HepG2 (cell line): Measurements from ENCODE around the gene ATF3. TPM values are rescaled to one million over a fixed set of nuclear protein-coding genes. Genes with fewer than 3 reads are reported as not detected.

ENCODE experiments used
- ATAC-seq: fragments of 200-7000 bp; cut with Tn5 transposase; 3 replicates; pipeline ENCODE4 v1.9.1; 2020; ENCODE audit warnings: mild to moderate bottlenecking, moderate library complexity
- BruUV-seq: library from RNA; stranded (reverse); fragments of 400-500 nt; replicated peaks from 2 replicates; lab custom pipeline; 2021; lab: Mats Ljungman, UMichigan
- CTCF ChIA-PET: fragments of 300-600 bp; formaldehyde crosslinking; extraction: SDS; loops from one replicate; lab custom pipeline; 2021; ENCODE audit warnings: low total read pairs, inconsistent platforms, low intra/inter-chr PET ratio; lab: Yijun Ruan, JAX
- POLR2A ChIA-PET: fragments of 350-600 bp; sonication (Branson Sonifier 250); formaldehyde crosslinking; loops from one replicate; lab custom pipeline; 2020; ENCODE audit warnings: antibody characterized with exemption, inconsistent platforms; lab: Yijun Ruan, JAX
- DNase-seq: peaks from one replicate; pipeline ENCODE4 v3.0.0-alpha.2; 2015; ENCODE audit warnings: low spot score
- FAIRE-seq: peaks from 3 replicates; lab custom pipeline; 2011; peaks lifted over from hg19 to GRCh38; lab: Jason Lieb, UNC
- H2AFZ ChIP-seq: one replicate; pipeline ENCODE4 v1.6.1; 2011; ENCODE audit warnings: low read length, inconsistent platforms
- H3K27ac ChIP-seq: fragments of 300-600 bp; 3 replicates; pipeline ENCODE4 v1.8.0; 2011; ENCODE audit warnings: mixed run types, mild to moderate bottlenecking, mixed read lengths, low read length, inconsistent platforms; ENCODE audit not compliant: insufficient read depth; ENCODE audit errors: extremely low read length
- H3K27me3 ChIP-seq, 2 experiments: fragments of 200-600 bp in 1 of 2; 2 replicates in 1 of 2; 3 replicates in 1 of 2; pipeline versions ENCODE4 v1.6.0 to v1.8.0; 2011; ENCODE audit warnings: low read length in 2 of 2, mild to moderate bottlenecking in 2 of 2, moderate library complexity in 2 of 2, inconsistent platforms in 1 of 2; ENCODE audit not compliant: insufficient read depth in 2 of 2, control insufficient read depth in 1 of 2
- H3K36me3 ChIP-seq, 2 experiments: fragments of 200-600 bp in 1 of 2; replicated peaks in 1 of 2; 2 replicates in 1 of 2; 3 replicates in 1 of 2; pipeline versions ENCODE4 v1.5.1 to v1.8.0; 2011; ENCODE audit warnings: low read length in 2 of 2, inconsistent platforms in 1 of 2; ENCODE audit not compliant: insufficient read depth in 2 of 2, control insufficient read depth in 1 of 2
- H3K4me1 ChIP-seq: 2 replicates; pipeline ENCODE4 v1.5.1; 2012; ENCODE audit warnings: low read length, inconsistent platforms; ENCODE audit not compliant: insufficient read depth
- H3K4me2 ChIP-seq: 2 replicates; pipeline ENCODE4 v1.6.0; 2011; ENCODE audit warnings: low read depth, low read length, inconsistent platforms
- H3K4me3 ChIP-seq, 3 experiments: fragments of 200-600 bp in 1 of 3; sonication (generic), shearing (Covaris generic) in 1 of 3; replicated peaks in 1 of 3; 2 replicates each; pipeline ENCODE4 v1.5.1; 2011 to 2016; ENCODE audit warnings: low read length in 3 of 3, inconsistent platforms in 2 of 3, low read depth in 2 of 3, mild to moderate bottlenecking in 2 of 3, control low read depth in 1 of 3, mixed read lengths in 1 of 3; ENCODE audit not compliant: insufficient read depth in 1 of 3
- H3K79me2 ChIP-seq: one replicate; pipeline ENCODE4 v1.6.1; 2011; ENCODE audit warnings: low read length, inconsistent platforms; ENCODE audit not compliant: insufficient read depth
- H3K9ac ChIP-seq: 2 replicates; pipeline ENCODE4 v1.6.0; 2011; ENCODE audit warnings: mild to moderate bottlenecking, low read depth, low read length, inconsistent platforms; ENCODE audit not compliant: insufficient read depth
- H3K9me3 ChIP-seq: 2 replicates; pipeline ENCODE4 v1.5.1; 2012; ENCODE audit warnings: mild to moderate bottlenecking, low read length
- H4K20me1 ChIP-seq: 2 replicates; pipeline ENCODE4 v1.6.0; 2011; ENCODE audit warnings: inconsistent platforms, mild to moderate bottlenecking, low read length, moderate library complexity; ENCODE audit not compliant: insufficient read depth
- ARNTL ChIP-seq: sonication (generic); formaldehyde crosslinking; IDR thresholded peaks from 2 replicates; pipeline ENCODE4 v1.4.0; 2020; ENCODE audit warnings: mild to moderate bottlenecking, missing genetic modification reagents
- CCDC6 ChIP-seq: sonication (generic); formaldehyde crosslinking; IDR thresholded peaks from 2 replicates; pipeline ENCODE4 v1.8.1; 2022; ENCODE audit warnings: mild to moderate bottlenecking, missing genetic modification reagents, moderate library complexity
- FLYWCH1 ChIP-seq: sonication (generic); formaldehyde crosslinking; IDR thresholded peaks from 2 replicates; pipeline ENCODE4 v1.8.1; 2023; ENCODE audit warnings: mild to moderate bottlenecking, missing genetic modification reagents
- HNF4G ChIP-seq, 2 experiments: sonication (generic) in 1 of 2; formaldehyde crosslinking in 1 of 2; IDR thresholded peaks; 2 replicates each; pipeline versions ENCODE4 v1.4.0 to v1.6.1; 2011 to 2020; ENCODE audit warnings: borderline replicate concordance in 2 of 2, low read depth in 2 of 2, mild to moderate bottlenecking in 2 of 2, low read length in 1 of 2, missing genetic modification reagents in 1 of 2, moderate library complexity in 1 of 2
- KDM1A ChIP-seq: IDR thresholded peaks from 2 replicates; pipeline ENCODE4 v1.6.1; 2016; ENCODE audit warnings: missing compliant biosample characterization
- KDM2A ChIP-seq: sonication (generic); formaldehyde crosslinking; IDR thresholded peaks from 2 replicates; pipeline ENCODE4 v1.4.0; 2020; ENCODE audit warnings: low read depth, missing genetic modification reagents, borderline replicate concordance
- POLR2AphosphoS5 ChIP-seq: IDR thresholded peaks from 2 replicates; pipeline ENCODE4 v1.6.1; 2012; ENCODE audit warnings: low read depth, low read length
- ZNF7 ChIP-seq: IDR thresholded peaks from 2 replicates; pipeline ENCODE4 v1.6.1; 2016; ENCODE audit warnings: missing biosample characterization, missing genetic modification reagents
- ZNF746 ChIP-seq: sonication (generic); formaldehyde crosslinking; IDR thresholded peaks from 2 replicates; pipeline ENCODE4 v1.8.0; 2022; ENCODE audit warnings: mild to moderate bottlenecking, missing genetic modification reagents
- WGBS: methylation state at CpG from one replicate; pipeline ENCODE4 v1.1.6; 2017; ENCODE audit warnings: low lambda C conversion rate; 5-methylcytosine and 5-hydroxymethylcytosine counted together
- in situ Hi-C: cut with HindIII; loops from 2 replicates; pipeline ENCODE4 v1.10.0; 2017; ENCODE audit warnings: low pct_unique_long_range_greater_than_20kb; ENCODE audit not compliant: extremely low pct_ligation_motif_present
- intact Hi-C: fragments of 100-400 bp; cut with micrococcal nuclease; formaldehyde crosslinking; loops from one replicate; pipeline ENCODE4 v1.10.0; 2022; ENCODE audit not compliant: unreplicated experiment
- polyA plus RNA-seq, 8 experiments: library from polyadenylated mRNA; depleted of rRNA in 3 of 8; stranded (reverse) in 7 of 8; unstranded in 1 of 8; fragments of >200 nt; fragmentation: Illumina TruSeq in 4 of 8; extraction: Trizol in 4 of 8; gene quantifications; 2 replicates each; pipeline versions ENCODE4 v1.2.1 to v1.2.3, GENCODE V29; 2011 to 2016; ENCODE audit warnings: low read depth in 4 of 8, missing spikeins in 1 of 8, mixed read lengths in 1 of 8; ENCODE audit not compliant: insufficient read depth in 1 of 8
- total RNA-seq, 5 experiments: library from RNA; depleted of rRNA; stranded (reverse); fragments of >200 nt; fragmentation: Illumina TruSeq; extraction: Trizol; gene quantifications; 2 replicates each; pipeline ENCODE4 v1.2.3, GENCODE V29; 2016; ENCODE audit warnings: low read depth in 1 of 5
- TF ChIP-seq, protein P1 (sequence below): sonication (generic); formaldehyde crosslinking; IDR thresholded peaks from 2 replicates; pipeline ENCODE4 v1.4.0; 2020; ENCODE audit warnings: mild to moderate bottlenecking, missing genetic modification reagents
- TF ChIP-seq, protein P2 (sequence below): sonication (generic); formaldehyde crosslinking; IDR thresholded peaks from 2 replicates; pipeline ENCODE4 v1.4.0; 2020; ENCODE audit warnings: missing genetic modification reagents, low read depth, mild to moderate bottlenecking, borderline replicate concordance
- TF ChIP-seq, protein P3 (sequence below): sonication (generic); formaldehyde crosslinking; IDR thresholded peaks from 2 replicates; pipeline ENCODE4 v1.4.0; 2020; ENCODE audit warnings: missing genetic modification reagents, borderline replicate concordance

The ATF3 gene
- total and polyA plus RNA-seq, 2 of the 13 experiments (the other 11 are each of a cell fraction or from before 2014, with no cell fraction given): 5.0 to 13.0 TPM

DNA sequence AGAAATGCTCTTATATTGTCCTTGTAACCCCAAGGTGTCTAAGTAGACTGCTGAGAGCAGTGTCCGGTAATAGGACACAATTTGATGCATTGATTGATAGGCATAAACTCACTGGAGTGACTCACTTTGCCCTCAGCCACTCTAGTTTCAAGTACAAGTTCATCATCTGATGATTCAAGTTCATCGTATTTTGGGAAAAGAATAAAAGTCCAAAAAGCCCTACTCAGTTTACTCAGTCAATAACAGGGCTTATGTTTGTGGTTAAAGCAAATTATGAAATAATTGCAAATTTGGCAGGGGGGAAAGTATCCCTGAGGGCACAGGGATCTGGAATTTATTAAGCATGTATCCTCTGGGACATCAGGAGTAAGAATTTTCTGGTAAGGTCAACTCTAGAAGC, 7.6 kb upstream of the ATF3 start:
- H3K4me1 ChIP-seq: peaks cover 30% of the 10 kb centered on the region
- CTCF ChIA-PET: no interaction called here
- FAIRE-seq: no peak
- no peak for DNase-seq
- H3K9ac ChIP-seq: no peak overlapping the region
- H3K4me3 ChIP-seq: no peak overlapping the region
- H3K4me2 ChIP-seq: no peak overlapping the region
- no peaks in the 10 kb centered on the region for H4K20me1 ChIP-seq
- no peak for ATAC-seq
- no peaks in the 10 kb centered on the region for H3K36me3 ChIP-seq
- no peak overlapping the region for H2AFZ ChIP-seq
- H3K27ac ChIP-seq: no peak overlapping the region
- BruUV-seq: no TSS peak
- no peaks in the 10 kb centered on the region for H3K79me2 ChIP-seq
- 40% methylated on average over 2 of the region's 2 CpGs for WGBS
- intact Hi-C loops: no loop called here
- POLR2A ChIA-PET: interaction anchor here (1.4 kb wide), 1 partner anchor 7 kb away, joined by 9 read pairs; the partner anchor contains the start of gene ATF3
- peaks cover 2 to 45% of the 10 kb centered on the region in 2 experiments; a peak in 4 of 5 replicates for H3K27me3 ChIP-seq
- no peaks in the 10 kb centered on the region for H3K9me3 ChIP-seq
- in situ Hi-C loops: no loop called here
- no peak for TF ChIP-seq ZNF7 (CRISPR knock-in tag)
- no peak for TF ChIP-seq CCDC6
- no peak for TF ChIP-seq HNF4G (IDR thresholded peaks at IDR 0.05; ENCODE audit: borderline replicate concordance, low read depth, low read length)
- TF ChIP-seq HNF4G (CRISPR knock-in tag; IDR thresholded peaks at IDR 0.05; ENCODE audit: borderline replicate concordance, low read depth): no peak
- no peak for TF ChIP-seq ARNTL (CRISPR knock-in tag)
- TF ChIP-seq, protein P1, sequence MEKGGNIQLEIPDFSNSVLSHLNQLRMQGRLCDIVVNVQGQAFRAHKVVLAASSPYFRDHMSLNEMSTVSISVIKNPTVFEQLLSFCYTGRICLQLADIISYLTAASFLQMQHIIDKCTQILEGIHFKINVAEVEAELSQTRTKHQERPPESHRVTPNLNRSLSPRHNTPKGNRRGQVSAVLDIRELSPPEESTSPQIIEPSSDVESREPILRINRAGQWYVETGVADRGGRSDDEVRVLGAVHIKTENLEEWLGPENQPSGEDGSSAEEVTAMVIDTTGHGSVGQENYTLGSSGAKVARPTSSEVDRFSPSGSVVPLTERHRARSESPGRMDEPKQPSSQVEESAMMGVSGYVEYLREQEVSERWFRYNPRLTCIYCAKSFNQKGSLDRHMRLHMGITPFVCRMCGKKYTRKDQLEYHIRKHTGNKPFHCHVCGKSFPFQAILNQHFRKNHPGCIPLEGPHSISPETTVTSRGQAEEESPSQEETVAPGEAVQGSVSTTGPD (CRISPR knock-in tag): no peak
- no peak for TF ChIP-seq POLR2AphosphoS5
- TF ChIP-seq, protein P2, sequence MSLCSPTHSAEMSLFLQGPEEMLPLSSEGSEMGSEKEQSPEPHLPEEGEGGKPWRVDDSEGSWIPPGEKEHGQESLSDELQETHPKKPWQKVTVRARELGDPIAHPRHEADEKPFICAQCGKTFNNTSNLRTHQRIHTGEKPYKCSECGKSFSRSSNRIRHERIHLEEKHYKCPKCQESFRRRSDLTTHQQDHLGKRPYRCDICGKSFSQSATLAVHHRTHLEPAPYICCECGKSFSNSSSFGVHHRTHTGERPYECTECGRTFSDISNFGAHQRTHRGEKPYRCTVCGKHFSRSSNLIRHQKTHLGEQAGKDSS (CRISPR knock-in tag): no peak
- TF ChIP-seq KDM2A: no peak
- TF ChIP-seq FLYWCH1 (CRISPR knock-in tag): no peak
- TF ChIP-seq, protein P3, sequence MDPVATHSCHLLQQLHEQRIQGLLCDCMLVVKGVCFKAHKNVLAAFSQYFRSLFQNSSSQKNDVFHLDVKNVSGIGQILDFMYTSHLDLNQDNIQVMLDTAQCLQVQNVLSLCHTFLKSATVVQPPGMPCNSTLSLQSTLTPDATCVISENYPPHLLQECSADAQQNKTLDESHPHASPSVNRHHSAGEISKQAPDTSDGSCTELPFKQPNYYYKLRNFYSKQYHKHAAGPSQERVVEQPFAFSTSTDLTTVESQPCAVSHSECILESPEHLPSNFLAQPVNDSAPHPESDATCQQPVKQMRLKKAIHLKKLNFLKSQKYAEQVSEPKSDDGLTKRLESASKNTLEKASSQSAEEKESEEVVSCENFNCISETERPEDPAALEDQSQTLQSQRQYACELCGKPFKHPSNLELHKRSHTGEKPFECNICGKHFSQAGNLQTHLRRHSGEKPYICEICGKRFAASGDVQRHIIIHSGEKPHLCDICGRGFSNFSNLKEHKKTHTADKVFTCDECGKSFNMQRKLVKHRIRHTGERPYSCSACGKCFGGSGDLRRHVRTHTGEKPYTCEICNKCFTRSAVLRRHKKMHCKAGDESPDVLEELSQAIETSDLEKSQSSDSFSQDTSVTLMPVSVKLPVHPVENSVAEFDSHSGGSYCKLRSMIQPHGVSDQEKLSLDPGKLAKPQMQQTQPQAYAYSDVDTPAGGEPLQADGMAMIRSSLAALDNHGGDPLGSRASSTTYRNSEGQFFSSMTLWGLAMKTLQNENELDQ (CRISPR knock-in tag): no peak
- TF ChIP-seq ZNF746 (CRISPR knock-in tag): no peak
- no peak for TF ChIP-seq KDM1A
- TF ChIP-seq, all 625 proteins: peak for 0
